Jurkat, Clone E6-1 (cell line): Measurements from ENCODE around the gene TSBP1. TPM values are rescaled to one million over a fixed set of nuclear protein-coding genes. Genes with fewer than 3 reads are reported as not detected.

Source experiments
- DNase-seq: peaks from one replicate; pipeline ENCODE4 v3.0.0-alpha.2; 2011; ENCODE audit warnings: low read depth, low spot score
- H3K4me3 ChIP-seq: 2 replicates; pipeline ENCODE4 v1.5.1; 2011; ENCODE audit warnings: mild to moderate bottlenecking, low read length, control low read depth, moderate library complexity
- polyA plus RNA-seq: library from polyadenylated mRNA; unstranded; fragments of >200 nt; gene quantifications from one replicate; pipeline ENCODE4 v1.2.1, GENCODE V29; 2012; ENCODE audit warnings: missing spikeins; ENCODE audit not compliant: insufficient read length, insufficient read depth

The TSBP1 gene
- not detected for polyA plus RNA-seq

DNA sequence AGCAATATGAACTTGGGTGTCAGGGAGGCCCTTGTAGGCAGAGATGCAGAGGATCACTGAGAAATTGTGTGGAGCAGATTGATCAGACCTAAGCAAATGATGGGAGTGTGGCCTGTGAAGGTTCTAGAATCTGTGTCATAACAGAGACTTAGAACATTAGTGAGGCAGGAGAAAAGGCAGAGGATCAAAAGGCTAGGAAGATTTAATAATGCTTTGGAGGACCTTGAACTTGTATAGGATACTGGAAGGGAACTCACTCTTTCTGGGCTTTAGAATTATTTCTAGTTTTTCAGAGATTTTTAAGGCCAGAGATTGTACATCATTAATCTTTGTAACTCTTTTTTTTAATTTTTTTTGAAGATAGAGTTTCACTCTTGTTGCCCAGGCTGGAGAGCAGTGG is at the start of gene TSBP1:
Gene TSBP1, minus strand, starts transcription at position 101 of the 400 bp plus-strand sequence. CDS start 197 bp downstream, outside the sequence.
- no peak within 1 kb of the TSS for H3K4me3 ChIP-seq
- no peak for DNase-seq

DNA sequence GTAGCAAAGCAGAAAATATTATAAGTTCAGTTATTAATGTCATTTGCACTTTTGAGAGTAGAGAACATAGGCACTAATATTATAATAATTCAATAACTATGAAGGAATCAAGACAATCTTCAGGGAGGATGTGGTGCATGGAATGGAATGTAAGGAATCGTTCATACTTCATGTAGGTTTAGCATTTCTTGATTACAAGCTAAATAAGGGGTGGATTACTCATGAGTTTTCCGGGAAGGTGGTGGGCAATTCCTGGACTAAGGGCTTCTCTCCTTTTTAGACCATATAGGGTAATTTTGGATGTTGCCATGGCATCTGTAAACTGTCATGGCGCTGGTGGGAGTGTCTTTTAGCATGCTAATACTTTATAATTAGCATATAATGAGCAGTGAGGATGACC is 44.3 kb upstream of the TSBP1 start:
- H3K4me3 ChIP-seq: no peak overlapping the region
- DNase-seq: no peak

- peak; percentile 56 for DNase-seq
- no peak overlapping the region for H3K4me3 ChIP-seq
Measured at GRCh38 chr6:32415521-32416019, 43.9 kb upstream of the TSBP1 start.

GRCh38 chr6:32413427-32414047 is 41.8 kb upstream of the TSBP1 start:
- H3K4me3 ChIP-seq: no peak overlapping the region
- peak; percentile 67 for DNase-seq

DNA sequence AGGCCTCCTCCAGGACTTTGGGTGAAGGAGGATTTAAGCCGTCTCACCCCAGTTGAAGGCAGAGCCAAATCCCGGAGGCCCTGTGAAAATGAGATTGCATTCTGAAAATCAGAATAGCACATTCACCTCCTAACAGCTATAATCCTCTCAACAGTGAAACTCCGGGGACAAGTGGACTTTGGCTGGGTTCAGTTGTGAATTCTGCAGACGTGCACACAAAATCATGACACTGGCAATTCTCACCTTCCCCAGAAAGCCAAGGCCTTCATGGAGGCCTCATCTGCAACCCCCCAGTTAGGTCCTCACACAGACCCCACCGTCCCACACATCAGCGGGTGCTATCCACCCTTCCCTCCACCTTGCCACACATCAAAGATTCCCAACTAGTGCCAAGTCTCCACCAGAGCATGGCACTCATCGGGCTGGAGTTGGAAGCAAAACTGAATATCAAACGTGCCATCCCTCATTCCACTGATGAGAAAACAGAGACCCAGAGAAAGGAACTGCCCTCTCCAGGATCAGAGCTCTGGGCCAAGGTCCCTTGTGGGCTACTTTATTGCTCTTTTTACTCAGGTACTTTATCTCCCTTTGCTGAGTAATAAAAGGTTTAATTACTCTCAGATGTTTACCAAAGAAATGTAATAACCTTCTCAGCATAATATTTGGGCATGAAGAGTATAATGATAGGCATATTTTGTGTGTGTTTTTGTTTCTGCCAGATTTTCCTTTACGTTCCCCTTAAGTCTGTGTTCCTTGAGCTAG is 40.0 kb upstream of the TSBP1 start:
- H3K4me3 ChIP-seq: no peak overlapping the region
- no peak for DNase-seq

GRCh38 chr6:32410906-32411305 is 39.2 kb upstream of the TSBP1 start:
- DNase-seq: no peak

DNA sequence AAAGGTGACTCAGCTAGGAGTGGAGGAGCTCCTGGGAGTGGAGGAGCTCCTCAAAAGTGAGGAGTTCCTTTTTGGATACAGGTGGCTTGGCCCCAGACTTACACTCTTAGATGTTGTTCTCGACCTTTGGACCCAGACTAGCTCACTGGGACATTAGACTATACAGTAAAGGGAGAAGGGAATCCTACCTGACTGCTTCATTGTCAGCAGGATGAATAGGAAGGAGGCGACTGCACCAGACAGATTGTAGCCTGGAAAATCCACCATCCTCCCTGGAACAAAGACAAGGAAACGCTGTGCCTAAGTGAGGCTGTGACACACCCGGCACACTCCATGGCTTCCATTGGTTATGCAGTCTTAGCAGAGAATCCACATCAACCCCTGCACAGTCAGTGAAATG is 35.2 kb upstream of the TSBP1 start, which contains the start of gene BTNL2:
Gene BTNL2, minus strand, starts transcription at position 325 of the 400 bp plus-strand sequence. Its CDS starts 58 bp downstream, at position 267.
- no peak within 1 kb of the TSS for H3K4me3 ChIP-seq
- DNase-seq: no peak

More at GRCh38 chr6:32410906-32411305, 39.2 kb upstream of the TSBP1 start:
- no peak overlapping the region for H3K4me3 ChIP-seq

DNA sequence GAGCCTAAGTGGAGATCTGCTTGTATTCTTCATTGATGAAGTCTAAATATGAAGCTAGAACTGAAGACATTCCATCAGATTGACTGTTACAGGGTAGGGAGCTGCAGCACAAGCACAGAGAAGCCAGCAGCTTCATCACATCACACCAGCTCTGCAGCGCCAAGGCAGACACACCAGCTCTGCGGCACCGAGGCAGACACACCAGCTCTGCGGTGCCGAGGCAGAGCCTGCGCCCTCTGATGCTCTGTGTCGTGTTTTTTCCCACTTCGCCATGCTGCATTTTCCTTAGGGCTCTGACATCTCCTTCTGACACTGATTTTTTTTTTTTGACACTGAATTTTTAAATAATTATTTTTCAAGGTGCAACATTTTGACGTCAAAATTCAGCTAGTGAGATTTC is 34.5 kb upstream of the TSBP1 start:
- H3K4me3 ChIP-seq: no peak overlapping the region
- DNase-seq: no peak

GRCh38 chr6:32405656-32406055 is 34.0 kb upstream of the TSBP1 start:
- DNase-seq: no peak

GRCh38 chr6:32402812-32403211 is 31.1 kb upstream of the TSBP1 start:
- H3K4me3 ChIP-seq: no peak overlapping the region
- DNase-seq: no peak

More at GRCh38 chr6:32405656-32406055, 34.0 kb upstream of the TSBP1 start:
- no peak overlapping the region for H3K4me3 ChIP-seq

GRCh38 chr6:32401284-32401963 is 29.7 kb upstream of the TSBP1 start:
- DNase-seq: no peak
- H3K4me3 ChIP-seq: no peak overlapping the region

- no peak overlapping the region for H3K4me3 ChIP-seq
- DNase-seq: no peak
Measured at GRCh38 chr6:32397252-32397920, 25.7 kb upstream of the TSBP1 start.

DNA sequence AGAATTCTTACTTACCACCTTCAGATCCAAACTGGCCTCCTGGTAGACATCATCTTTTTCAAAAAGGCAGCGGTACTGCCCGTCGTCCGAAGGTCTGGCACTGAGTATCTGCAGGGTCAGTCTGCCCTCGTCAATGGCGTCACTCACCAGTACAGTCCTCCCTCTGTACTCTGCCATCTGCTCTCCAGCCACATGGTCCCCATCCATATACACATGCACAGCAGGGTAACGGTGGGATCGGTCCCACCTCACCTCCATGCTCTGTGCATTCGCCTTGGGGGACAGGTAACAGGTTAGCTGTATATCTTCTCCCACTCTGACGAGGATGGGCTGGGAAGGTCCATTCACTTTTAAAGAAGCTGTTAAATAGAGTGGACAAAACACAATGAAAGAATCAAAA is 24.3 kb upstream of the TSBP1 start:
- DNase-seq: no peak
- H3K4me3 ChIP-seq: no peak overlapping the region

DNA sequence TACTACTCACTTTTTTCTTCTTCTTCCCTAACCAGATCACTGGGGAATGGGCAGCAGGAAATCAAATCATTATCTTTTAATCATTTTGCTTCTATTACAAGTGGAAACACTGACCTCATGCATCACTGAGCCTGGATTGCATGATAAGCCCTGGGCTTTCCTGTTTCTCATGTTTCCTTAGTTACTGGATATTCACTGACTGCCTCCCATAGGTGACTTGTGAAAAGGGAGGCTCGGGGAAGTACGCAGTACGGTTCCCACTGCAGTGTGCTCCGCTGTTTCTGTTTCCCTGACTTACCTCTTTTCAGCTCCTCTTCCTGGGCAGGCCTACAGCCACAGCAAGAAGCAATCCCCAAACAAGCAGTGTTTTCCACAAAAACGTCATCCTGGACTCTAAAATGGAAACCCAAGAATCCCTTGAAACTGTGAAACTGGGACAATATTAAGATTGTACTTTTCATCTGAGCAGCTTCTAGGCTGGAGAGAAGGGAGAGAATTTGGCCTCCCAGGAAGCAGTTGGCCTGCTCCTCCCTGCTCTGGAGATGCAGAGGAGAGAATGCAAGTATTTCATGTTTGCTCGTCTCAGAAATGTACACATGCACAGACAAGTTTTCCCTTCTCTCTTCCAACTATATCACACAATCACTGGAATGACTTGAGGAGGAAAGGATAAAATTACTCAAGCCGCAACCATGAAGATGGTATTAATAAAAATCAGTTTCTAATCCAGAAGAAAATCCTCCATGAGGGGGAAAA is 22.1 kb upstream of the TSBP1 start:
- no peak for DNase-seq
- no peak overlapping the region for H3K4me3 ChIP-seq

DNA sequence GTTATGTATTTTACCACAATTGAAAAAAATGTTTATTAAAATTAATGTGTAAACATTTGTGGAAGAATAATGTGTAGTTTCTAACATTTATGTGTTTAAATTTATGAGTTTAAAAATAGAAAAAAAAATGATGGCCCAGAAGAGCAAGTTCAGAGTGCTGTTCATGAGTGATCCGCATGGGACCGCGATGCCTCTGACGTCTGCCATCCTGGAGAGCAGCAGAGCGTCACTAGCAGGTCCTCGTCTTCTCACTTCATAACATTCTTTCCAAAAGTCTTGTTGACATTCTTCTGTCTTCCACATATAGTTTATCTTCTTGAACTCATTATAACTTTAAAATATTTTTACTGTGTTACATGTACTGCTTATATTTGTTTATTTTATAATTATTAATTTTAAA is 19.8 kb upstream of the TSBP1 start:
- DNase-seq: no peak
- no peak overlapping the region for H3K4me3 ChIP-seq

DNA sequence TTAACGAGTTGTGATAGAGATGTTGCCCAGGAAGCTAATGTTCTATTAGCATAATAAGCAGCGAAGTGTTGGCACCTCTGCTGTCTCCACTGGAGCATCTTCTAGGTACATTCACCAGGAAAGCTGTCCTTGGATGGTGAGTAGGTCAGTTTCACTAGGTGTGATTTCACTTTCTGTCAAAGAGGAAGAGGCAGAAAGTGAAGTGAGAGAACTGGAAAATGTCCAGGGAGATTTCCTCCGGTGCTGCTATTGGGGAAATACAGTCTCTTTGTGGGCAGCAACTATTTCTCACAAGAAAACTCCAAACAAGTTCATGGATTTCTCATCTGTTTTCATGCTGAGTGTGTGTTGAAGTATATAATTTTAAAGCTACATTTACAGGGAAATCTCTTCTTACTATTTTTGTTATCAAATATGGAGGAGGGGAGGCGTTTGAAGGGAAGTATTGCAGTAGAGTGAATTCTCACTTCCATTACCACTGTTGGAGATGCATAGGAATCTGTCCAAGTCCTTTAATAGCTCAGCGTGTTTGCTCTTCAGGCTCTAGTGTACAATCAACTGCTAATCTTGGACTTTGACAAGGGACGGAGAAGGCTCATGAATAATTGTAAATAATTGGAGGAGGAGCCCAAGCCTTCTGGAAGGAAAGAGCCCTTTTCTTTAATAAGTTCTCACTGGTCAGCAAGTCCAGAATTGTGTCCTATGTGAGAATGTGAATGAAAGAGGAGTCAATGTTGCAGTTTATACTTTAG is 16.1 kb upstream of the TSBP1 start:
- DNase-seq: no peak
- H3K4me3 ChIP-seq: no peak overlapping the region

DNA sequence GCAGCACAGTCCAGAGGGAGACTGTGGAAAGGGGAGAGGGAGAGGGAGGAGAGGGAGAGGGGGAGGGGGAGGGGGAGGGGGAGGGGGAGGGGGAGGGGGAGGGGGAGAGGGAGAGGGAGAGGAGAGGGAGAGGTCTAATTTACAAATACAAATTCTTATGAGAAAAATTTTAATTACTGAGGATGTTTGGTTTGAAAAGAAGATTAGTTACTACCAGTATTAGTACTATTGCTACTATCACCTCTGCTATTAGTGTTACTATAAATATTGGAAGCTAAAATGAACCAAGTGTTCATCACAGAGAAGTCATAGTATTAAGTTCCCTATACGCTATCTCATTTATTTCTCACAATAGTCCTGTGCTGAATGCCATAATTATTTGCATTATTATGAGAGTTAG is 14.3 kb upstream of the TSBP1 start:
- no peak for DNase-seq
- no peak overlapping the region for H3K4me3 ChIP-seq
